WERI-Rb-1 (cell line): ENCODE measurements around the gene ARHGEF37.

ENCODE experiments used
- DNase-seq: peaks from one replicate; pipeline ENCODE4 v3.0.0-alpha.2; 2020
- H3K27ac ChIP-seq: fragments of 250-450 bp; sonication (Bioruptor Pico); 2 replicates; pipeline ENCODE4 v1.5.1; 2020; ENCODE audit warnings: mild to moderate bottlenecking, moderate library complexity
- H3K27me3 ChIP-seq: fragments of 250-450 bp; sonication (Bioruptor Pico); 2 replicates; pipeline ENCODE4 v1.5.1; 2021; ENCODE audit warnings: mild to moderate bottlenecking, low read depth, moderate library complexity; ENCODE audit not compliant: insufficient read depth, severe bottlenecking
- H3K36me3 ChIP-seq: fragments of 250-450 bp; sonication (Bioruptor Pico); 2 replicates; pipeline ENCODE4 v1.5.1; 2020; ENCODE audit warnings: mild to moderate bottlenecking, moderate library complexity
- H3K4me3 ChIP-seq: 2 replicates; pipeline ENCODE4 v1.5.1; 2011; ENCODE audit warnings: low read depth, mild to moderate bottlenecking, control low read depth, low read length
- H3K9me3 ChIP-seq: fragments of 250-450 bp; sonication (Bioruptor Pico); 2 replicates; pipeline ENCODE4 v1.5.1; 2021; ENCODE audit warnings: mild to moderate bottlenecking, moderate library complexity; ENCODE audit not compliant: severe bottlenecking
- CTCF ChIP-seq: IDR thresholded peaks from 2 replicates; pipeline ENCODE4 v1.5.1; 2011; ENCODE audit warnings: low read depth, mild to moderate bottlenecking, control low read depth, inconsistent platforms, low read length

Gene ARHGEF37

GRCh38 chr5:149584121-149584520 is 2.8 kb downstream of the ARHGEF37 start:
- no peak overlapping the region for H3K27ac ChIP-seq
- no peaks in the 10 kb centered on the region for H3K9me3 ChIP-seq

GRCh38 chr5:149585910-149586309 is 4.6 kb downstream of the ARHGEF37 start:
- TF ChIP-seq CTCF, result no peak
- no peak for DNase-seq
- H3K4me3 ChIP-seq, result no peak overlapping the region
- H3K27me3 ChIP-seq, result no peaks in the 10 kb centered on the region
- no peaks in the 10 kb centered on the region for H3K9me3 ChIP-seq
- H3K27ac ChIP-seq, result no peak overlapping the region
- no peaks in the 10 kb centered on the region for H3K36me3 ChIP-seq

More at GRCh38 chr5:149584121-149584520, 2.8 kb downstream of the ARHGEF37 start:
- DNase-seq, result no peak
- H3K36me3 ChIP-seq, result no peaks in the 10 kb centered on the region
- H3K27me3 ChIP-seq, result no peaks in the 10 kb centered on the region
- TF ChIP-seq CTCF, result no peak
- no peak overlapping the region for H3K4me3 ChIP-seq

GRCh38 chr5:149586708-149587318 is 5.5 kb downstream of the ARHGEF37 start:
- H3K27ac ChIP-seq, result no peak overlapping the region
- no peaks in the 10 kb centered on the region for H3K36me3 ChIP-seq
- no peak for TF ChIP-seq CTCF
- no peaks in the 10 kb centered on the region for H3K27me3 ChIP-seq
- no peaks in the 10 kb centered on the region for H3K9me3 ChIP-seq
- DNase-seq, result no peak
- no peak overlapping the region for H3K4me3 ChIP-seq

DNA sequence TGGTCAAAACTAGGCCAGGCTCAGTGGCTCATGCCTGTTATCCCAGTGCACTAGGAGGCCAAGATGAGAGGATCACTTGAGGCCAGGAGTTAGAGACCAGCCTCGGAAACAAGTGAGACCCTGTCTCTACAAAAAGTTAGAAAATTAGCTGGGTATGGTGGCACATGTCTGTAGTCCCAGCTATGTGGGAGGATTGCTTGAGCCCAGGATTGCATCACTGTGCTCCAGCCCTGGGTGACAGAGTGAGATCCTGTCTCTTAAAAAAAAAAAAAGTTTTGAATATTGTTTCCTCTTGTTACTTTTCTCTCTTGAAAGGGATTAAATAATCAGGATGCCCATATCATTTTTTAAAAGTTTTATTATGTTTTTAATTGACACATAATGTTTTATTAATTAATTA is 7.6 kb downstream of the ARHGEF37 start:
- Histone ChIP-seq H3K36me3 (no peaks in the 10 kb centered on the region), H3K27me3 (no peaks in the 10 kb centered on the region), H3K9me3 (no peaks in the 10 kb centered on the region), H3K4me3 (no peak overlapping the region), H3K27ac (no peak overlapping the region)
- no peak for DNase-seq
- no peak for TF ChIP-seq CTCF

- no peaks in the 10 kb centered on the region for H3K9me3 ChIP-seq
- no peaks in the 10 kb centered on the region for H3K27me3 ChIP-seq
- H3K27ac ChIP-seq, result no peak overlapping the region
- DNase-seq, result no peak
- no peaks in the 10 kb centered on the region for H3K36me3 ChIP-seq
- no peak for TF ChIP-seq CTCF
- no peak overlapping the region for H3K4me3 ChIP-seq
These were observed 12.1 kb downstream of the ARHGEF37 start for GRCh38 chr5:149593370-149593769.
